PC-3 (cell line): ENCODE data around the gene EP400. TPM values are rescaled to one million over a fixed set of nuclear protein-coding genes. Genes with fewer than 3 reads are reported as not detected.

Experiments
- ATAC-seq: fragments of 200-7000 bp; cut with Tn5 transposase; 2 replicates; pipeline ENCODE4 v1.9.1; 2020; ENCODE audit warnings: mild to moderate bottlenecking, moderate library complexity
- BruUV-seq: library from RNA; stranded (reverse); fragments of 400-500 nt; replicated peaks from 2 replicates; lab custom pipeline; 2021; lab: Mats Ljungman, UMichigan
- CTCF ChIA-PET: fragments of 300-600 bp; sonication (Branson Sonifier 250); formaldehyde crosslinking; loops from one replicate; lab custom pipeline; 2022; ENCODE audit warnings: antibody characterized with exemption; lab: Charles Lee
- POLR2A ChIA-PET: fragments of 300-600 bp; sonication (Branson Sonifier 250); formaldehyde crosslinking; loops from one replicate; lab custom pipeline; 2022; ENCODE audit warnings: antibody characterized with exemption; ENCODE audit not compliant: unreplicated experiment; lab: Charles Lee
- DNase-seq: peaks from one replicate; pipeline ENCODE4 v3.0.0-alpha.2; 2015
- H2AFZ ChIP-seq: fragments of 300-600 bp; sonication (generic); 2 replicates; pipeline ENCODE4 v1.6.0; 2016; ENCODE audit warnings: antibody characterized with exemption, low read length
- H3F3A ChIP-seq: fragments of 300-600 bp; sonication (generic); one replicate; pipeline ENCODE4 v1.6.0; 2017; ENCODE audit warnings: antibody characterized with exemption, low read length, control low read depth, mild to moderate bottlenecking; ENCODE audit not compliant: unreplicated experiment
- H3K27ac ChIP-seq: fragments of 300-600 bp; sonication (generic); 2 replicates; pipeline ENCODE4 v1.5.1; 2016; ENCODE audit warnings: mild to moderate bottlenecking, low read length
- H3K27me3 ChIP-seq: fragments of 300-600 bp; sonication (generic); 2 replicates; pipeline ENCODE4 v1.6.1; 2016; ENCODE audit warnings: low read length, mixed read lengths
- H3K36me3 ChIP-seq: fragments of 300-600 bp; sonication (generic); 2 replicates; pipeline ENCODE4 v1.6.1; 2016; ENCODE audit warnings: low read depth, mixed run types, low read length, mixed read lengths
- H3K4me1 ChIP-seq: fragments of 300-600 bp; sonication (generic); 2 replicates; pipeline ENCODE4 v1.5.1; 2016; ENCODE audit warnings: low read length; ENCODE audit not compliant: insufficient read depth
- H3K4me2 ChIP-seq: fragments of 300-600 bp; sonication (generic); 2 replicates; pipeline ENCODE4 v1.6.0; 2016; ENCODE audit warnings: low read length
- H3K4me3 ChIP-seq: fragments of 300-600 bp; sonication (generic); 2 replicates; pipeline ENCODE4 v1.5.1; 2016; ENCODE audit warnings: mild to moderate bottlenecking, low read length, mixed read lengths
- H3K79me2 ChIP-seq: fragments of 300-600 bp; sonication (generic); 2 replicates; pipeline ENCODE4 v1.6.1; 2017; ENCODE audit warnings: low read length, mixed read lengths
- H3K9ac ChIP-seq: fragments of 300-600 bp; sonication (generic); 2 replicates; pipeline ENCODE4 v1.6.0; 2016; ENCODE audit warnings: mild to moderate bottlenecking, low read length
- H3K9me2 ChIP-seq: fragments of 300-600 bp; sonication (generic); replicated peaks from 2 replicates; pipeline ENCODE4 v1.6.1; 2016; ENCODE audit warnings: mixed run types, low read length, mixed read lengths
- H3K9me3 ChIP-seq: fragments of 300-600 bp; sonication (generic); 2 replicates; pipeline ENCODE4 v1.6.1; 2016; ENCODE audit warnings: low read length, mixed read lengths
- H4K20me1 ChIP-seq: fragments of 300-600 bp; sonication (generic); 2 replicates; pipeline ENCODE4 v1.6.1; 2016; ENCODE audit warnings: low read length, mixed read lengths
- CTCF ChIP-seq: fragments of 300-600 bp; sonication (generic); conservative IDR thresholded peaks from 2 replicates; pipeline ENCODE4 v1.5.1; 2017; ENCODE audit warnings: antibody characterized with exemption, low read depth, mild to moderate bottlenecking, low read length
- EZH2 ChIP-seq: fragments of 300-600 bp; sonication (generic); IDR thresholded peaks from one replicate; pipeline ENCODE4 v1.6.1; 2017; ENCODE audit warnings: antibody characterized with exemption, mild to moderate bottlenecking, low read length; ENCODE audit not compliant: unreplicated experiment
- EZH2phosphoT487 ChIP-seq: fragments of 300-600 bp; sonication (generic); IDR thresholded peaks from 2 replicates; pipeline ENCODE4 v1.6.1; 2018; ENCODE audit warnings: mild to moderate bottlenecking, antibody characterized with exemption, low read length, borderline replicate concordance
- intact Hi-C: fragments of 100-400 bp; cut with micrococcal nuclease; formaldehyde crosslinking; loops from 2 replicates; pipeline ENCODE4 v1.9.0; 2023
- total RNA-seq: library from RNA; depleted of rRNA; stranded (reverse); fragments of >200 nt; gene quantifications from 2 replicates; pipeline ENCODE4 v1.2.3, GENCODE V29; 2014

Gene EP400
- total RNA-seq, 1 experiment from 2014 or later: 20.2 TPM

DNA sequence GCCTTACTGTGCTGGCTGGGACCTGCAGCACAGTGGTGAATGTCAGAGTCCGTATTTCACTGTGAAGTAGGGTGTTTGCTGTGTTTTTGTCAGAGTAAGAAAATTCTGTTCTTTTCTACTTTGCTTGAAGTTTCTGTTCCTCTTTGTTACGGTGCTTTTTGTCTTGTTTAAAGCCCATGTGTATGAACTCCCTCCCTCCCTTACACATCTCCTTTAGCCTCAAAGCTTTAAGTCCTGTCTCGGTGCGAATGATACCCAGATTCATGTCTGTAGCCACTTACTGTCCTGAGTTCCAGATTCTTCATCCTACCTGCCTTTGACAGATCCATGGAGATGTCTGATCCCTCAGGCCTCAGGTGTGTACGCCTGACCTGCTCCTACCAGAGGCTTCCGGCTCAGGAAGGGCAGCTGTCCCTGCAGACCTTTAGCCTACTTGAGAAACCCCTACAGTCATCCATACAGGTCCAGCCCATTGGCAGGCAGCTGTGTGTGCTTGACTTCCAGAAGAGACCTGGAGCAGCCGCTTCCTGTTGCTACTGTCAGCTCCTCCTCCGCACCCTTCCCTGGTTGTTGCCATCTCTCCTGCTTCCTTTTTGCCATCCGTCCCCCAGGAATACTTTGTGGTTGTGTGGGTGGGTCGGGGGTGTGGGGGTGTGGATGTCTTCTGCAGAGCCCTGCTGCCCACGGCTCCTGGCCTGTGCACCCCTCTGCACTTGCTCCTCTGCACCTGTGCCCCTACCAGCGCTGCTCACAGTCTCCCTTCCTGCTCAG is 121.5 kb downstream of the EP400 start:
- Histone ChIP-seq H3K79me2 (no peaks in the 10 kb centered on the region), H3F3A (no peaks in the 10 kb centered on the region), H2AFZ (no peak overlapping the region), H3K4me1 (no peaks in the 10 kb centered on the region), H3K4me3 (no peak overlapping the region), H3K9ac (no peak overlapping the region), H4K20me1 (no peaks in the 10 kb centered on the region), H3K27ac (no peak overlapping the region), H3K36me3 (peaks cover 44% of the 10 kb centered on the region; the same call in 1 of the 2 replicates), H3K4me2 (no peak overlapping the region), H3K27me3 (no peaks in the 10 kb centered on the region), H3K9me2 (no peaks in the 10 kb centered on the region), H3K9me3 (no peaks in the 10 kb centered on the region)
- ChIA-PET POLR2A (no interaction called here), CTCF (no interaction called here)
- no peak for TF ChIP-seq EZH2
- TF ChIP-seq EZH2phosphoT487: no peak
- no peak for TF ChIP-seq CTCF
- BruUV-seq: no TSS peak
- intact Hi-C loops: no loop called here
- DNase-seq (no peak), ATAC-seq (no peak)

DNA sequence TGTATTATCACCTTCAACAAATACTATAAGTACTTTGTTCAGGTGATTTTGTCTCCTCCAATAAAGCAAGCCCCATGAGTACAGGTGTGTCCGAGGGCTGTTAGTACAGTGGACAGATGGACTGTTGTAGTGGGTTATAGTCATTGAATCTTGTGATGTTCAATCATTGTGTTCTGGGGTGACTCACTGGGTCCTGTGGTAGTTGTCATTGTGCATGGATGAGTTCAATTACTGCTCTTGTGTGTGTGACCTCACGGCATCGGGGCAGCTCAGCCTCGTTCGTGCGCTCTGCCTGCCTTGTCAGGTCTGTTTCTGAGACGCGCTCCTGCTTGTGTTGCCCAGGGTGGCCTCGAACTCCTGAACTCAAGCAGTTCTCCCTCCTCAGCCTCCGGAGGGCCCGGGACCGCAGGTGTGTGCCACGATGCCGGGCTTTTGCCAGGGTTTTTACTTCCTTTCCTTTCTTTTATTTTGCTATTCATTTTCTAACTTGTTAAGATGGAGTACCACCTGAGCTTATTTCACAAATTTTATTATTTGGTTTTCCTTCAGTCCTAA is 122.2 kb downstream of the EP400 start:
- DNase-seq (no peak), ATAC-seq (no peak)
- intact Hi-C loops: no loop called here
- Histone ChIP-seq H2AFZ (no peak overlapping the region), H3K4me2 (no peak overlapping the region), H3F3A (no peaks in the 10 kb centered on the region), H3K9me2 (no peaks in the 10 kb centered on the region), H3K4me1 (no peaks in the 10 kb centered on the region), H3K9ac (no peak overlapping the region), H3K9me3 (no peaks in the 10 kb centered on the region), H3K4me3 (no peak overlapping the region), H4K20me1 (no peaks in the 10 kb centered on the region), H3K79me2 (no peaks in the 10 kb centered on the region), H3K27ac (no peak overlapping the region), H3K36me3 (peaks cover 44% of the 10 kb centered on the region; the same call in 1 of the 2 replicates), H3K27me3 (no peaks in the 10 kb centered on the region)
- TF ChIP-seq EZH2: no peak
- no peak for TF ChIP-seq EZH2phosphoT487
- CTCF ChIA-PET: no interaction called here
- BruUV-seq: no TSS peak
- POLR2A ChIA-PET: no interaction called here

DNA sequence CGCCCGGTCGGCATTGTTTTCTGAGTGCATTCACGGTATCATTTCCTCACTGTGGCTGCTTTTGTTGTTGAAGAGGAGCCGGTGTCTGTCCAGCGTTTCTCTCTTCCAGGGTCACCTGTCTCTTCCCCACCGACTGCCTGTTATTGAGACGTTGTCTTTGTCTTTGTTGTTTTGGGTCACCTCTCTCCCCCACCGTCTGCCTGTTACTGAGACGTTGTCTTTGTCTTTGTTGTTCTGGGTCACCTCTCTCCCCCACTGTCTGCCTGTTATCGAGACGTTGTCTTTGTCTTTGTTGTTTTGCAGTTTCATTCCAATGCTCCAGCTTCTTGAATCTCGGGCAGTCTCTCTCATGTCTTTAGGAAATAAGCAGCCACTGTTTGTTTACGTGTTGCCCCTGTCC is 124.5 kb downstream of the EP400 start:
- Histone ChIP-seq H3K4me2 (no peak overlapping the region), H3K27me3 (no peaks in the 10 kb centered on the region), H3K9ac (no peak overlapping the region), H3K4me1 (peaks cover 8% of the 10 kb centered on the region; the same call in 1 of the 2 replicates), H3K79me2 (no peaks in the 10 kb centered on the region), H3K27ac (no peak overlapping the region), H2AFZ (no peak overlapping the region), H3F3A (no peaks in the 10 kb centered on the region), H3K9me3 (no peaks in the 10 kb centered on the region), H3K9me2 (no peaks in the 10 kb centered on the region), H3K36me3 (peaks cover 37% of the 10 kb centered on the region), H4K20me1 (no peaks in the 10 kb centered on the region), H3K4me3 (no peak overlapping the region)
- BruUV-seq: no TSS peak
- intact Hi-C loops: no loop called here
- ChIA-PET POLR2A (no interaction called here), CTCF (no interaction called here)
- DNase-seq: no peak
- no peak for ATAC-seq
- no peak for TF ChIP-seq EZH2
- no peak for TF ChIP-seq EZH2phosphoT487
- TF ChIP-seq CTCF: no peak
